B cell (primary cell): ENCODE data around the gene RNF11.

ENCODE experiments used
- CTCF ChIP-seq: fragments of 200-600 bp; IDR thresholded peaks from one replicate; pipeline ENCODE4 v1.8.0; 2022; ENCODE audit warnings: antibody characterized with exemption, mild to moderate bottlenecking
- EZH2 ChIP-seq: IDR thresholded peaks from 2 replicates; pipeline ENCODE4 v1.6.1; 2012; ENCODE audit warnings: borderline replicate concordance, low read depth, mild to moderate bottlenecking, moderate library complexity, low read length; ENCODE audit not compliant: insufficient read depth, poor library complexity, severe bottlenecking

- no peak for TF ChIP-seq CTCF
- no peak for TF ChIP-seq EZH2
Measured at GRCh38 chr1:51309291-51309690, 73.2 kb downstream of the RNF11 start.
